GM11168 (cell line): ENCODE measurements around the gene SLC26A11.

Source experiments
- in situ Hi-C: fragments of 300-500 bp; cut with MboI; formaldehyde crosslinking; loops from one replicate; pipeline ENCODE4 v1.12.0; 2022; ENCODE audit warnings: low sequenced_read_pairs; ENCODE audit not compliant: unreplicated experiment

Gene SLC26A11

GRCh38 chr17:80258296-80258695, 38.1 kb downstream of the SLC26A11 start:
- in situ Hi-C loops, result loop anchor here (5.0 to 10.0 kb wide), 2 partner anchors 63 to 106 kb away; no protein-coding TSS in a partner anchor

DNA sequence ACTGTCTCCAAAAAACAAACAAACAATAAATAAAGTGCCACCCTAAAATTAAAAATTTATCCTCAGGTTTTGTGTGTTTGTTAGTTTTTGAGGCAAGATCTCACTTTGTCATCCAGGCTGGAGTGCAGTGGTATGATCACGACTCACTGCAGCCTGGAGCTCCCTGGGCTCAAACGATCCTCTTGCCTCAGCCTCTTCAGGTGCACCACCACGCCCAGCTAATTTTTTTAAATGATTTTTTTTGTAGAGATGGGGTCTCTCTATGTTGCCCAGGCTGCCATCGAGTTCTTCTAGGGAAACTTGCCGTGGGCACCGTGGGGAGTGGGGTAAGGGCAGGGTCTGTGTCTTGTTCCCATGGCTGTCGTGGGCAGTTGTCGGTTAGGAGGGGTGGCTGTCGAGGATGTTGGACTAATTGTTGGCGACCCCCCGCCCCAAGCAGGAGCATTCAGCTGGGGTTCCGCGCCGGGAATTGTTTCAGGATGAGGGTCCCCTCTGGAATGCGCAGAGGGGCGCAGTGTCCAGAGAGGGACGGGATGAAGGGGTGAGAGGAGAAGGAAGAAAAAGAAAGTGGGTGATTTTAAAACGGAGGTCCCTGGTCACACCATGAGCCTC, 39.3 kb downstream of the SLC26A11 start:
- in situ Hi-C loops, result loop anchor here (5.0 to 10.0 kb wide), 2 partner anchors 65 to 107 kb away; no protein-coding TSS in a partner anchor

- in situ Hi-C loops, result no loop called here
Measured at GRCh38 chr17:80260069-80260535, 39.9 kb downstream of the SLC26A11 start.

DNA sequence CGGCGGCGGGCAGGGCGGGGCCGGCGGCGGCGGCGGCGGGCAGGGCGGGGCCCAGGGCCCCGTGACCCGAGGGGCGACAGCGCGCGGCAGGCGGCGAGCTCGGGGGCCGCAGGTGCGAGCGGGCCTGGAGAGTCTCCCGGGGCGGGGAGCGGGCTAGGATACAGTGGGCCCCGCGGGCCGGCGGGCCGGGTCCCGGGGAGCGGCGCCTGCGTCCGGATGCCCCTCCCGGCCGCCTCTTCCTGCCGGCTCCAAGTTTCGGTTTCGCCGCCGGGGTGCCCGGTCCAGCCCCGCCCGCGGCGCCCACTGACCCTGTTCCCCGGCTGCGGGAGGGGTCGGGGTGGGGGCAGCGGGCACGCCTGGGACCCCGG, 40.5 kb downstream of the SLC26A11 start, which contains the start of gene RNF213:
RNF213 (plus strand) TSS at position 62 of the 368 bp plus-strand sequence. CDS start 2,830 bp downstream, outside the sequence.
- in situ Hi-C loops, result no loop called here

DNA sequence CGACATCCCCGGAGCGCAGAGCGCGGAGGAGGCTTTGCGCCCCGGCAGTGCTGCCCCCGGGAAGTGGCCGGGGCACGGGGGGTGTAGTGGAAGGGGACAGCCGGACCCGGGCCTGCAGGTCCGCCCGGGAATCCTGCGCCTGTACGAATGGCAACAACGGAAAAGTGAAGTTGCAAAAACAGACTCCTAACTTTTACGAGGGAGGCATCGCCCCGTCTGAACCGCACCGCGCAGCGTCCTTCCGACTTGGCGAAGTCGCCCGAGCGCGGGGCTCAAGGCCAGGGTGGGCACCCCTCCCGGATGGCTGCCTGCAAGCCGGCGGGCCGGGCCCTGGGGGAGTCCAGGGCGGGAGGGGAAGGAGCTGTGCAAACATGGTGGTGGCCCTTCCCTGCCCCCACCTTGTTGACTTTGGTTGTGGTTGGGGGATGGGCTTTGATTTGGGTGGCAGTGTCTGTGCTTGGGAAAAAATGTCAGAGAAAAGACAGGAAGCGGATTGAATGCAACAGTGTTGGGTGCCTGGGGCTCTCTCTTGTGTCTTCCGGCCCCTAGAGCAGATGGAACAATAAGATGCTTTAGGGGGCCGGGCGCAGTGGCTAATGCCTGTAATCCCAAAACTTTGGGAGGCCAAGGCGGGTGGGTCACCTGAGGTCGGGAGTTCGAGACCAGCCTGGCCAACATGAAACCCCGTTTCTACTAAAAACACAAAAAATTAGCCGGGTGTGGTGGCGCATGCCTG, 41.1 kb downstream of the SLC26A11 start:
- in situ Hi-C loops, result no loop called here

- in situ Hi-C loops, result no loop called here
Measured at GRCh38 chr17:80261895-80262279, 41.7 kb downstream of the SLC26A11 start.

DNA sequence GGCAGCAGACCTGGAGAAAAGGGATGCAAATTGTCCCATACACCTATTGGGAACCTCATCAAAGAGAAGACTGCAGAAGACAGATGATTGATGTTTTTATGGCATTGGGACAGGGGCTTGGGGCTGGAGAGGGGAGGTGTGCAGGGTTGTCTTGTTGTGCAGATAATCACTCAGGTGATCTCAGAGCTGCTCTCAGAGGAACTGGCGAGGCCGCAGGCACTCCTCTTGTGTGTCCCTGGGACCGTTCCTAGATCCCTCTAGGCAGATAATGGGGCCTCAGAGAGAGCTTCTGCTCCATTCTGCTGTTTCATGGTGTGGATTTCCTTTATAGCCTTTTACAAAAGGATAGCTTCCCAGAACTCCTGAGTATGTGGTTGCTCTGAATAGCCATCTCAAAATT, 42.1 kb downstream of the SLC26A11 start:
- in situ Hi-C loops, result no loop called here

- in situ Hi-C loops, result no loop called here
Measured at GRCh38 chr17:80262775-80263244, 42.6 kb downstream of the SLC26A11 start.

GRCh38 chr17:80263253-80264204, 43.3 kb downstream of the SLC26A11 start:
- in situ Hi-C loops, result no loop called here

- in situ Hi-C loops, result no loop called here
Measured at GRCh38 chr17:80264205-80265075, 44.2 kb downstream of the SLC26A11 start.

- in situ Hi-C loops, result no loop called here
Measured at GRCh38 chr17:80265205-80266068, 45.2 kb downstream of the SLC26A11 start.

- in situ Hi-C loops, result no loop called here
Measured at GRCh38 chr17:80267391-80267790, 47.2 kb downstream of the SLC26A11 start.

GRCh38 chr17:80268427-80268826, 48.2 kb downstream of the SLC26A11 start:
- in situ Hi-C loops, result no loop called here

GRCh38 chr17:80269405-80269807, 49.2 kb downstream of the SLC26A11 start:
- in situ Hi-C loops, result no loop called here

GRCh38 chr17:80270104-80270503, 49.9 kb downstream of the SLC26A11 start:
- in situ Hi-C loops, result no loop called here

DNA sequence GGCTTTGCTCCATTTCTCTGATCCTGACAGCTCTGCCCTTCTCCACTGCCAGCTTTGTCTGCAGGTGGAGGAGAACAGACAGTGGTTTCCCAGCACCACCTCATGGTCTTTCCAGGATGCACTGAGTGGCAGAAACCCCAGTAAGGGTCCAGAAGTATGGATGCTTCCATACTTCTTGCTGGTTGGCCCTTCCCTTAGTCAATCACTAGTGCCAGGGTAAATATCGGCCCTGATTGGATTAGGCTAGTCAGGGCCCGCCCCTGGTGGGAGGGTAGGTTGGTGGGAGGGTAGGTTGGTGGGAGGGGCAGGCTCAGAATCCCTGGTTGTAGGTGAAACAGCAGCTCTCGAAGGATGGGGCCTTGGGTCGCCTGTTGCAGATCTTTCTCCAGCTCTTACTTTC, 50.6 kb downstream of the SLC26A11 start:
- in situ Hi-C loops, result no loop called here

DNA sequence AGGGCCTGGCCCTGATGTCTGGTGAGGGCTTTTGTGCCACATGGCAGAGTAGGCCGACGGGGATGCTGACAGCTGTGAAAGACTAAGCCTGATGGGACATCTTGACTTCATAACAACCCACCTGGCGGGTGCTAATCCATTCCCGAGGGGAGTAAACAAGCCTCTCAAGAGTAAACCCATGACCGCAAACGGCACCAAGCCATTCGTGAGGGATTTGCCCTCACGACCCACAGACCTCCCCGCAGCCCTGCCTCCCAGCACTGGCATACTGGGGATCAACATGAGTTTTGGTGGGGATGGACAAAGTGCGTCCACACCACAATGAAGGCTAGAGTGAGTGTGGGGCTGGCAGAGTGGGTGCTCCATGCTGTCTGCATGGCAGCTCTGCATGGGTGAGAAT, 52.1 kb downstream of the SLC26A11 start:
- in situ Hi-C loops, result no loop called here

DNA sequence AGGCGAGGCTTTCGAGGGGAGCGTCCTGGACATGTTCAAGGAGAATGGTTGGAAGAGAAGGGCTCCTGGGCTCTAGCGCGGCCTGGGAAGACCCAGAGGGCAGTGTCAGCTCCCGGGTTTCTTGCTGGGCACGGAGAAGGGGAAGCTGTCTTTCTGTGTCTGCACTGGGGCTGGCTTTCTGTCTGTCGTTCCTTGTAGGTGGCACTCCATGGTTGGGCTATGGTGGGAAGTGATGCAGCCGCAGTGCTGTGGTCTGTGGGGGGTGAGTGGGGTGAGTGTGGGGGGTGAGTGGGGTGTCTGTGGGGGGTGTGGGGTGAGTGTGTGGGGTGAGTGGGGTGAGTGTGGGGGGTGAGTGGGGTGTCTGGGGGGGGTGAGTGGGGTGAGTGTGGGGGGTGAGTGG, 54.1 kb downstream of the SLC26A11 start:
- in situ Hi-C loops, result no loop called here
